HFFc6 (cell line): ENCODE measurements around the gene ARHGEF37. TPM values are rescaled to one million over a fixed set of nuclear protein-coding genes. Genes with fewer than 3 reads are reported as not detected.

Experiments used
- DNase-seq: peaks from one replicate; pipeline ENCODE4 v3.0.0-alpha.2; 2018
- H3K27ac Mint-ChIP-seq: 2 replicates; pipeline ENCODE4 v1.8.0; 2020; ENCODE audit warnings: mild to moderate bottlenecking, mixed read lengths
- H3K27me3 Mint-ChIP-seq: 2 replicates; pipeline ENCODE4 v1.8.0; 2021; ENCODE audit warnings: mild to moderate bottlenecking, moderate library complexity, mixed read lengths; ENCODE audit not compliant: insufficient read depth
- H3K36me3 Mint-ChIP-seq: 2 replicates; pipeline ENCODE4 v1.8.0; 2021; ENCODE audit warnings: low read depth, mixed read lengths
- H3K4me1 Mint-ChIP-seq: 2 replicates; pipeline ENCODE4 v1.8.0; 2020; ENCODE audit warnings: low read depth, mixed read lengths
- H3K4me3 Mint-ChIP-seq: 2 replicates; pipeline ENCODE4 v1.8.0; 2020; ENCODE audit warnings: mild to moderate bottlenecking, moderate library complexity, mixed read lengths
- H3K9me3 Mint-ChIP-seq: 2 replicates; pipeline ENCODE4 v1.8.0; 2020; ENCODE audit warnings: mild to moderate bottlenecking, mixed read lengths
- CTCF ChIP-seq: fragments of 200-600 bp; sonication (generic); IDR thresholded peaks from 2 replicates; pipeline ENCODE4 v1.5.0; 2021; ENCODE audit warnings: antibody characterized with exemption, mild to moderate bottlenecking
- total RNA-seq, 6 experiments: library from RNA; stranded (reverse); fragmentation: NEBNext Ultra II Directional; extraction: Animal tissue kit (Norgen Biotek cat#: 25700); gene quantifications; 2 replicates in 1 of 6; 3 replicates in 5 of 6; pipeline ENCODE4 v1.2.3, GENCODE V29; 2021

The ARHGEF37 gene
- total RNA-seq, 6 experiments from 2014 or later, result 0.31 to 0.81 (median 0.38) TPM

GRCh38 chr5:149635394-149635793 is 54.1 kb downstream of the ARHGEF37 start:
- no peaks in the 10 kb centered on the region for H3K9me3 Mint-ChIP-seq
- DNase-seq, result peak; percentile 27
- no peak overlapping the region for H3K27ac Mint-ChIP-seq
- H3K4me3 Mint-ChIP-seq, result no peak overlapping the region; the same call in 1 of the 2 replicates
- no peak for TF ChIP-seq CTCF
- peaks cover 2% of the 10 kb centered on the region for H3K27me3 Mint-ChIP-seq
- no peaks in the 10 kb centered on the region for H3K36me3 Mint-ChIP-seq
- peaks cover 27% of the 10 kb centered on the region for H3K4me1 Mint-ChIP-seq

DNA sequence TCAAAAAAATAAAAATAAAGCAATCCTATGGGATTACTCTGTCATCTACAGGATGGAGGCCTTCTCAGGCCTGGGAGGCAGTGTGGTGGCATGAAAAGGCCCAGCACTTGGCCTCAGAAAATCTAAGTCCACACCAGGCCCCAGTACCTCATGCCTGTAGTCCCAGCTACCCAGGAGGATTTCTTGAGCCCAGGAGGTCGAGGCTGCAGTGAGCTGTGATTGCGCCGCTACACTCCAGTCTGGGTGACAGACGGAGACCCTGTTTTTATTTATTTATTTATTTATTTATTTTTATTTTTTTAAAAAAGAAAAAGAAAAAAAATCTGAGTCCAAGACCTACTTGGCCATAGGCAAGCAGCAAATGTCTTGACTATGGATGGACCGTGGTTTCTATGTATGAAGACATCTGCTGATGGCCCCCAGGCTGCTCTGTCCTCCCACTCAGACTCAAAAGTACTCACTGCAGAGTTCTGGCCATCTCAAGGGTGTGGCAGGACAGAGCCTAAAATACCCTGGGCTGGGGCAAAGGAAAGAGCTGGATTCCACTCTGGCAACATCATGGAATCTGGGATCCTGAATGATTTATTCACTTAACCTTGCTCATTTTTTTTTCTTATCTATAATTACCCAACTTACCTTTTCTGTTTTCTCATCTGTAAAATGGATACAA is 55.0 kb downstream of the ARHGEF37 start:
- DNase-seq, result no peak
- Mint-ChIP-seq H3K4me3 (no peak overlapping the region), H3K9me3 (no peaks in the 10 kb centered on the region), H3K27ac (no peak overlapping the region), H3K36me3 (no peaks in the 10 kb centered on the region), H3K4me1 (peaks cover 27% of the 10 kb centered on the region), H3K27me3 (peaks cover 2% of the 10 kb centered on the region)
- no peak for TF ChIP-seq CTCF

DNA sequence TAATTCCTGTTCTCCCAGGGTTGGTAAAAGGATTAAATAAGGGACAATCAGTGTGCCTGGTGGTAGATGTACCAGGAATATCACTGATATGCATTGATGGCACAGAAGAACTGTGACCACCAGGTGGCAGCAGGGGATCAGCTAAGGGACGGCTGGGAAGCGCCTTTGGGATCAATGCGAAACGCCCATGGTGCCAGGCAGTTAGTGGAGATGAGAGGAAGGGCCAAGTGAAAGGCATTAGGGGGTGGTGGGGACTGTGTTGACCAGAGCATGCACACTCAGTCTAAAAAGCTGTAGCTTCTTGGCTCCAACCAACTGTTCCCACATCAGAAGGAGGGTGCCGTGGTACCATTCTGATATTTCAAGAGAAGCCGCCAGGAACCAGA is 55.6 kb downstream of the ARHGEF37 start:
- Mint-ChIP-seq H3K27ac (no peak overlapping the region), H3K36me3 (no peaks in the 10 kb centered on the region), H3K9me3 (no peaks in the 10 kb centered on the region), H3K27me3 (peaks cover 2% of the 10 kb centered on the region), H3K4me3 (no peak overlapping the region), H3K4me1 (peaks cover 23% of the 10 kb centered on the region)
- TF ChIP-seq CTCF, result peak; percentile 92
- DNase-seq, result no peak

DNA sequence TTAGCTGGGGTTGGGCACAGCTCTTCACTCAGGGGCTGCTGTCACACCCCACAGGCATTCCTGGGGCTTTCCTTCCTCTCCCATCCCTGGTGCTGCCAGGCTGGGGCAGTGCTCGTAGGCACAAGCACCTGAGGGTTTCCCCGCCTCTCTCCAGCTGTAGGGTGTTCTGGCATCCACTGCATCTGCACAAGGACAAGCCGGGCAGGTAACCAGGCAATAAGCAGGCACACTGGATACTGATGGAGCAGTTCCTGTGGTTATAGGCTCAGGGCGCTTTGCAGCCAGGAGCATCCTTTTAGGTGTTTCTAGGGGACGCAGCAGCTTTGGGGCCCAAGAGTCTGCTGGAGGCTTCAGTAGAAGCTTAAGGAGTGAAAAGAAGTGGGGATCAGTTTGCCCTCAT is 56.8 kb downstream of the ARHGEF37 start:
- no peak for DNase-seq
- H3K27ac Mint-ChIP-seq, result no peak overlapping the region
- H3K9me3 Mint-ChIP-seq, result no peaks in the 10 kb centered on the region
- peaks cover 7% of the 10 kb centered on the region for H3K27me3 Mint-ChIP-seq
- TF ChIP-seq CTCF, result no peak
- no peak overlapping the region for H3K4me3 Mint-ChIP-seq
- H3K4me1 Mint-ChIP-seq, result peaks cover 10% of the 10 kb centered on the region
- no peaks in the 10 kb centered on the region for H3K36me3 Mint-ChIP-seq

DNA sequence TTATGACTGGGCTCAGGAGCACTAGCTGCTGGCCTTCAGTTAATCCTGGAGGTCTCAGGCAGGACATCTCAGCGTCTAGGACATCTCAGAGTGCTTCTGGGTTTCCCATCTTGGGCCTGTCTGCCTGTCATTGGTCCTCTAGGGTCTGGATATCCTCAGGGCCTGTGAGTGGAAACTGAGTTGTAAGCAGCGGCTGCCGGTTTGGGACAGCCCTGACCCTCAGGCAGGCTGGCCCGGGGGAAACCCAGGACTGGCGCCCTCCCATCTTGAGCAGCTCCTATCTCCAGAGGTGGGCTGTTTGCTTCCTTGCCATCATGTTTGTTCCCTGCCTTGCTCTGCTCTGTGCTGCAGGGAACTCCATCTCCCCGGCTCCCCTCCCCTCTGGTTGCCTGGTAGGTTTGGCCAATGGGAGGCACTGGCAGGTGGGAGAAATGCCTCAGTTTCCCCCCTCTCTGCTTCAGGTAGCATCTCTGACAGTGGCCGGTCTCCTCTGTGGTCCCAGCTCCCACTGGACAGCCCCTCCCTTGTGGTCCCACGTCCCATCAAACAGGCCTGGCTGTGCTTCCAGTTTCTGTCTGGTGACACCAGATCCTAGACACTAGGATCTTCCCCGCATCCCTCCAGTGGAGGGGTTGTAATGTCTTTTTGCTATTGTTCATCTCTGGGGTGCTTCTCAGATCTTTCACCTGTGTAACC is 57.4 kb downstream of the ARHGEF37 start:
- H3K4me3 Mint-ChIP-seq, result no peak overlapping the region
- no peaks in the 10 kb centered on the region for H3K9me3 Mint-ChIP-seq
- no peaks in the 10 kb centered on the region for H3K36me3 Mint-ChIP-seq
- no peak for DNase-seq
- H3K27me3 Mint-ChIP-seq, result peaks cover 7% of the 10 kb centered on the region
- peaks cover 9% of the 10 kb centered on the region for H3K4me1 Mint-ChIP-seq
- H3K27ac Mint-ChIP-seq, result no peak overlapping the region
- no peak for TF ChIP-seq CTCF
